Measurements from ENCODE around the gene GPRC5A.

Gene GPRC5A

GRCh38 chr12:12890543-12891079 lies 751 bp upstream of the GPRC5A start:
- H3K27ac ChIP-seq = peak overlapping the region; percentile 42
- no peak for TF ChIP-seq ZFX (IDR thresholded peaks at IDR 0.05)
- no peak; the same call in 1 of the 2 replicates for TF ChIP-seq CTCF (conservative IDR thresholded peaks at IDR 0.05)

GRCh38 chr12:12891881-12892355 lies 556 bp downstream of the GPRC5A start:
- TF ChIP-seq ZFX (IDR thresholded peaks at IDR 0.05) (no peak), CTCF (conservative IDR thresholded peaks at IDR 0.05) (no peak)
- no peak overlapping the region for H3K27ac ChIP-seq

GRCh38 chr12:12892681-12893141 lies 1.3 kb downstream of the GPRC5A start:
- no peak overlapping the region for H3K27ac ChIP-seq
- no peak for TF ChIP-seq ZFX (IDR thresholded peaks at IDR 0.05)
- TF ChIP-seq CTCF (conservative IDR thresholded peaks at IDR 0.05) = no peak

GRCh38 chr12:12893438-12893837 lies 2.1 kb downstream of the GPRC5A start:
- no peak for TF ChIP-seq ZFX (IDR thresholded peaks at IDR 0.05)
- TF ChIP-seq CTCF (conservative IDR thresholded peaks at IDR 0.05) = no peak
- no peak overlapping the region for H3K27ac ChIP-seq

- TF ChIP-seq CTCF (conservative IDR thresholded peaks at IDR 0.05) (no peak), ZFX (IDR thresholded peaks at IDR 0.05) (no peak)
- H3K27ac ChIP-seq = no peak overlapping the region
Measured at GRCh38 chr12:12896260-12896659, 4.9 kb downstream of the GPRC5A start.

- no peak overlapping the region for H3K27ac ChIP-seq
- TF ChIP-seq ZFX (IDR thresholded peaks at IDR 0.05) (no peak), CTCF (conservative IDR thresholded peaks at IDR 0.05) (no peak)
Measured at GRCh38 chr12:12897302-12897701, 5.9 kb downstream of the GPRC5A start.

- H3K27ac ChIP-seq = no peak overlapping the region
- TF ChIP-seq ZFX (IDR thresholded peaks at IDR 0.05) = no peak
- TF ChIP-seq CTCF (conservative IDR thresholded peaks at IDR 0.05) = no peak
Measured at GRCh38 chr12:12898136-12898717, 6.9 kb downstream of the GPRC5A start.
